Left ventricle myocardium superior (tissue), 1 donor: ENCODE measurements around the gene FAM111A. TPM values are rescaled to one million over a fixed set of nuclear protein-coding genes. Genes with fewer than 3 reads are reported as not detected.
"Not testable (repeated sequence)": the region's sequence is repeated elsewhere in the genome, so short reads cannot be mapped to it uniquely, and the experiment has no call there.

Experiments used
- ATAC-seq: fragments of 200-7000 bp; cut with Tn5 transposase; one replicate; pipeline ENCODE4 v1.9.1; 2020; ENCODE audit warnings: mild to moderate bottlenecking, moderate library complexity
- DNase-seq: peaks from one replicate; pipeline ENCODE4 v3.0.0-alpha.2; 2020
- intact Hi-C: fragments of 100-400 bp; cut with micrococcal nuclease; formaldehyde crosslinking; loops from one replicate; pipeline ENCODE4 v1.11.0; 2022
- long read RNA-seq: library from polyadenylated mRNA; unstranded; transcript quantifications from one replicate; pipeline ENCODE4 v2.0.0, GENCODE V29; 2021
- total RNA-seq: library from RNA; stranded (reverse); fragmentation: NEBNext Ultra II Directional; extraction: Animal tissue kit (Norgen Biotek cat#: 25700); gene quantifications from one replicate; pipeline ENCODE4 v1.2.1, GENCODE V29; 2021
- donor health status: DM: no; HTN: yes; CAD: no; lungs with severe emphysema.

Gene FAM111A
- total RNA-seq: 8.4 TPM
- long read RNA-seq, partial matches to known transcripts: 0 of 6 reads
- long read RNA-seq, other reads (novel, unspliced or antisense): 6 of 6 reads

DNA sequence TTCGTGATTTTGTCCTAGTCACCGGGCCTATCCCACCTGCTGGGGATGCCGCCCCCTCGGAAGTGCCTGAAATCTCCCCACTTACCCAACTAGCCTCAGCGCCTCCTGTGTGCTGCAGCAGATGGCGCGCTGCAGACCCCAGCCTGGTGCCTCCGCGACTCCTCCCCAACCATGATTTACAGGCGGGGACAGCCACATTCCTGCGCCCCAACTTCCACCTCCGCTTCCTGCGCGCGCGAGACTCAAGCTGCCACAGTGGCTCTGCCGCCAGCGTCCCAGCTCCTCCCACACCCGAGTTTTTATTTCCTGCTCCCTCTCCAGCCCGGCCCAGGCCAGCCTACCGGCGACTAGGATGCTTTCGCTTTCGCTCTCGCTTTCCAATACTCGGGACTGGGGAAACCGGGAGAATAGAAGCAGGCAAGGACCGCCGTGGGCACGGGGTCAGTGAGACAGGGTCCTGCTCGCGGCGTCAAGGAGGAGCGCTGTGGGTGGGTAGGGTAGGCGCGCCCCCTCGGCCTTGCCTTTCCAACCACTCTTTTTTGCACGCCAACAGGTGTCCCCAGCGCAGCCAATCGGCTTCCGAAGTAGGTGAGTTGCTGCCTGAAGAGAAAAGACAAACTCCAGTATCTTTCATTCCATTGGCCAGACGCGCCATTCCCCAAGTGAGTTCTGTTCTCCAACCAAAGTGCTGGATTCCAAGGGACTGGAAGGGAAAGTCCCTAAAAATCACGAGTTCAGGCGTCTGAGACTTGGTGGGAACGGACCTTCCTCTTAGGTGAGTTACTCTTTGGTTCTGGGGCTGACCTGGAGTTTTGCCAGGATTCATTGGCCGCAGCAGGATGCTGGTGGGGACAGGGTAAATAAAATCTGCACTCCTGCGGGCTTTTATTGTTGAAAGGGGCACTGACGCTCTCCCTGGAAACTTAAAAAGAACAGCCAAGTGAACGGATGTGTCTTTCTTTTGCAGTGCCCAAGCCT is at the start of gene FAM111A:
FAM111A (plus strand) TSS at position 327 of the 978 bp plus-strand sequence. CDS start 6,017 bp downstream, outside the sequence.
- intact Hi-C loops: no loop called here
- peak; percentile 96 for ATAC-seq
- DNase-seq: peak; percentile 91

DNA sequence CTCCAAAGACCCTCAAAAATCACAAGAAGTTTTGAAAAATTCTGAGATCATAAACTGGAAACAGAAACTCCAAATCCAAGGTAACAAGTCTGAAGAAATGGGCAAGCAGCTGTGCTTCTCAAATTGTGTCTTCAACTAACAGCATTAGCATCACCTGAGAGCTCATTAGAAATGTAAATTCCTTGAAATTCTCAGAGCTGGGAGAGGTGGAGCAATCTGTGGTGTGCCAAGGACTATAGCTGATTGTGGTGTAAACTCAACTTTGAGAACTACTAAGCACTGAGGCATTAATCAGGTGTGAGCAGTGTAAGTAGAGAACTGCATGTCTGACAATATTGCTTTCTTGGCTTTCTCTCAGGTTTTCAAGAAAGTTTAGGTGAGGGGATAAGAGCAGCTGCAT is 49.1 kb upstream of the FAM111A start:
- intact Hi-C loops, DNase-seq, ATAC-seq: not testable (repeated sequence)

GRCh38 chr11:59095225-59095624 is 47.4 kb upstream of the FAM111A start:
- intact Hi-C loops, ATAC-seq, DNase-seq: not testable (repeated sequence)

- DNase-seq, ATAC-seq, intact Hi-C loops: not testable (repeated sequence)
Observed at GRCh38 chr11:59095972-59096575, 46.6 kb upstream of the FAM111A start.

- ATAC-seq: peak; percentile 36
Observed at GRCh38 chr11:59097113-59097708, 45.4 kb upstream of the FAM111A start.

DNA sequence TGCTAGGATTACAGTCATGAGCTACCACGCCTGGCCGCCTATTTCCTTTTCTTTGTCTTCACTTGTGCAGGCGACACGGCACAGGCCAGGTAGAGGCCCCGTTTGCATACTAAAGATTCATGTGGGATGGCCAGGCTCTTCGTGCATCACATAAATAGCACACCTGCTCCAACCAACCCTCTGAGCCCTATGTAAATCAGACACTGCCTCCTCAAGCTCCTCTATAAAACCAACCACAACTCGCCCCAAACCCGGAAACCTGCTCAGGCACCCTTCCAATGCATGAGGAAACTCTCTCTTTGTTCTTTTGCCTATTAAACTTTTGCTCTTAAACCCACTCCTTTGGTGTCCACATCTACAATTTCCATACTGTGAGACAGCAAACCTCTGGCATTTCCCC is 44.7 kb upstream of the FAM111A start:
- DNase-seq, intact Hi-C loops, ATAC-seq: not testable (repeated sequence)

More at GRCh38 chr11:59097113-59097708, 45.4 kb upstream of the FAM111A start:
- intact Hi-C loops: no loop called here
- peak; percentile 57 for DNase-seq

GRCh38 chr11:59102259-59102765 is 40.3 kb upstream of the FAM111A start:
- intact Hi-C loops: no loop called here
- DNase-seq: peak; percentile 54
- no peak for ATAC-seq

DNA sequence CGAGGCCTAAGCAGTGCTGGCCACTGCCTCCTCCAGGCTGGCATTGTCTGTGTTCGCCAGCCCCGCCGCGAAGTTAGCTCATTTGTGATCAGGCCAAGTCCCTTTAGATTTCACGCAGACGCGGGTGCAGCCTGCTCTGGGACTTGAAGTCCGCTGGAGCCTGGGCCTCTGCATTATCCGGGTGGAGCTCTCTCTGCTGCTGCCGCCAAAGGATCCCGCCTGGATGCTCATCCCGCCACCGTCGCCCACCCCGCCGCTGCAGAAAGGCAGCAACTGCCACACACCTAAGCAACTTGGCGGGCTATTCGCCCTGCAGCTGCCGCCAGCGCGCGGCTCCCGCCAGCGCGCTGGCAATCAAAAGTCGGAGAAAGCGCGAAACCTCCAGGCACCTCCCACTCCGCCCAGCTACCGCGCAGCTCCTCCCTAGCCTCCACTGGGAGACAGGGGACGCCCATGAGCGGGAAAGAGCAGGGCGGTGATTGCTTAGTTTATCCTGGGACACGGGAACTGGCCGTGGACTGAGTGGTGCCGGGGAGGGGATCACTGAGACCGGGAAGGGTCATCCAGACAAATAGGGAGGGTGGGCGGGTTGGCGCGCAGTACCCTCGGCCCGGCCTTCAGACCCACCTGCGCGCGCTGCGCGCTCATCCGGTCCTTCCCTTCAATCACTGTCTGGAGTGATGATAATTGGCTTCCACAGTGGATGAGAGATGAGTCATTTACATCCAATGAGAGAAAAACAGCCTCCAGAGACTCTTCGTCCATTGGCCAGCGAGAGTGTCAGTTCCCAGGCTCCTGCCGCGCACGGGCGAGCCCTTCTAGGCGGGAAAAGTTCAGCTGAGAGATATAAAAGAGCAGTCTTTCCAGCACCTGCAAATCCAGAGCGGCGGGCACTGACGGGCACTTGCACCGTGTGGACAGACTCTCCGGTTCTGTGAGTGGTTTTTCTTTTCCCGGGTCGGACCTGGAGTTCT is 36.0 kb upstream of the FAM111A start, which contains the start of gene FAM111B:
FAM111B (plus strand) TSS at position 875 of the 974 bp plus-strand sequence. CDS start 2,389 bp downstream, outside the sequence.
- intact Hi-C loops: no loop called here
- ATAC-seq (peak; percentile 99), DNase-seq (peak; percentile 81)

DNA sequence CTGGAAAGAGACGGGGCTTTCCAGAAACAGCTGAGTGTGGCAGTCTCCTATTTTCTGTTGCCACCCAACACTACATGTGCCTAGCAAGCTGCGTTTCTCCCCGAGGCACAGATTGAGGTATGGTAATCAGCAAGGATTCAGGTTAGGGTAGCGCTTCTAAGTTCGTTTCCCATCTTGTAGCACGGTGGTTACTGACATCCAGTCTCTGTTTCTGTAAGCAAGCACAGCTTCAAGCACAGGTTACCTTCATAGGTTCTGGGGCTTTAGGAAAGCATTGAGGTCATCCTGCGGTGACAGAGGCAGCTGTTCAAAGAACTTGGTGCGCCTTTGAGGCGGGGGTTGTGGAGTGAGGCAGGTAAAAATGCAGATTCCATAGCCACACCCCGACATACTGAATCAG is 34.9 kb upstream of the FAM111A start:
- ATAC-seq, DNase-seq, intact Hi-C loops: not testable (repeated sequence)

- ATAC-seq (no peak), DNase-seq (no peak)
- intact Hi-C loops: no loop called here
Observed at GRCh38 chr11:59112494-59112893, 30.2 kb upstream of the FAM111A start.

- ATAC-seq (no peak), DNase-seq (no peak)
- intact Hi-C loops: no loop called here
Observed at GRCh38 chr11:59114344-59114743, 28.3 kb upstream of the FAM111A start.

DNA sequence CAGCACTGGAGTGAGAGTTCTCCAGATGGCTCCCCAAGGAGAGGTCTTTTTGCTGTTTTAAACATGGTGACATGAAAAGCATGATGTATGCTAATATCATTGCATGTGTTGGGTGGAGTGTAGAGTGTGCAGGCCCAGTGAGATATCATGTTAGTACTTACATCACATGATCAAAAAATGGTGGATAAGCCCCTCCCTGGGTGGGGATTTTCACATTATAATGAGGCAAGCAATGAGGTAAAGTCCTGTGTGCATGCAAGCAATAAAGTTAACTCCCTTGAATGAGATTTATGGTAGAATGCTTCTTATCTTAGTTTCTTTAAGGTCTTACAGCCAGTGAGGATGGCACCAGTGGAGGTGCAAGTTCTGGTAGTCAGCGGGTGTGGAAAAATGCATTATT is 27.1 kb upstream of the FAM111A start:
- ATAC-seq: no peak
- intact Hi-C loops: no loop called here

GRCh38 chr11:59117774-59118173 is 24.9 kb upstream of the FAM111A start:
- ATAC-seq: no peak

More for the DNA sequence above, 27.1 kb upstream of the FAM111A start:
- no peak for DNase-seq

DNA sequence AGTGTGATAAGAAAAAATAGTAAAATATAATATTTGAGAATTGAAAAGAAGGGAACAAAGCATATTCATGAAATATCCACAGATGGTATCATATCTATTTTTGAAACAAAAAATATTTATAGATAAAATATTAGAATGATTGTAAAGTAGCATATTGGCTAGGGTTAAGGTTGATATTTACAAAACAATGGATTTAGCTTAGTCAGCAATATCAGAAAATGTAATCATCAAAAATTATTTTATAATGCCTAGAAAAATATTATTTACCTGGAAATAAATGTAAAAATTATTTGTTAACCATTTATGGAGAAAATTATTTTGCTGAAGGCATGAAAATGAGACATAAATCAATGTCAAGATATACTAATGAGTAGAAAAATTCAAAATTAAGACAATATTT is 22.8 kb upstream of the FAM111A start:
- DNase-seq (no peak), ATAC-seq (no peak)
- intact Hi-C loops: no loop called here

More at GRCh38 chr11:59117774-59118173, 24.9 kb upstream of the FAM111A start:
- no peak for DNase-seq
- intact Hi-C loops: no loop called here

GRCh38 chr11:59135648-59136461 is 6.8 kb upstream of the FAM111A start:
- peak; percentile 96 for ATAC-seq
- peak; percentile 86 for DNase-seq
- intact Hi-C loops: loop anchor here (10.0 kb wide), 1 partner anchor 71 kb away; no protein-coding TSS in a partner anchor

DNA sequence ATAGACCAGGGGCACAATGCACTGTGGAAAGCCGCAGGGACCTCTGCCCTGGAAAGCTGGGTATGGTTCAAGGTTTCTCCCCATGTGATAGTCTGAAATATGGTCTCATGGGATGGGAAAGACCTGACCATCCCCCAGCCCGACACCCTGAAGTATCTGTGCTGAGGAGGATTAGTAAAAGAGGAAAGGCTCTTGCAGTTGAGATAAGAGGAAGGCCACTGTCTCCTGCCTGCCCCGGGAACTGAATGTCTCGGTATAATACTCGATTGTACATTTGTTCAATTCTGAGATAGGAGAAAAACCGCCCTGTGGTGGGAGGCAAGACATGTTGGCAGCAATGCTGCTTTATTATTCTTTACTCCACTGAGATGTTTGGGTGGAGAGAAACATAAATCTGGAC is 6.1 kb upstream of the FAM111A start:
- intact Hi-C loops: loop anchor here (10.0 kb wide), 1 partner anchor 72 kb away; no protein-coding TSS in a partner anchor
- DNase-seq, ATAC-seq: not testable (repeated sequence)

- ATAC-seq (no peak), DNase-seq (no peak)
- intact Hi-C loops: loop anchor here (10.0 kb wide), 1 partner anchor 72 kb away; no protein-coding TSS in a partner anchor
Observed at GRCh38 chr11:59137190-59137589, 5.5 kb upstream of the FAM111A start.
